ACHN (cell line): ENCODE data around the gene BUD13.
A peak's percentile ranks its signal among the peaks of the same experiment; 100 is the strongest.
"Not testable (repeated sequence)": the region's sequence is repeated elsewhere in the genome, so short reads cannot be mapped to it uniquely, and the experiment has no call there.

Experiments used
- DNase-seq: peaks from one replicate; pipeline ENCODE4 v3.0.0-alpha.2; 2015
- in situ Hi-C: cut with HindIII; loops from 2 replicates; pipeline ENCODE4 v1.10.0; 2017; ENCODE audit warnings: low sequenced_read_pairs, low pct_ligation_motif_present, low pct_unique_long_range_greater_than_20kb

Gene BUD13, protein sequence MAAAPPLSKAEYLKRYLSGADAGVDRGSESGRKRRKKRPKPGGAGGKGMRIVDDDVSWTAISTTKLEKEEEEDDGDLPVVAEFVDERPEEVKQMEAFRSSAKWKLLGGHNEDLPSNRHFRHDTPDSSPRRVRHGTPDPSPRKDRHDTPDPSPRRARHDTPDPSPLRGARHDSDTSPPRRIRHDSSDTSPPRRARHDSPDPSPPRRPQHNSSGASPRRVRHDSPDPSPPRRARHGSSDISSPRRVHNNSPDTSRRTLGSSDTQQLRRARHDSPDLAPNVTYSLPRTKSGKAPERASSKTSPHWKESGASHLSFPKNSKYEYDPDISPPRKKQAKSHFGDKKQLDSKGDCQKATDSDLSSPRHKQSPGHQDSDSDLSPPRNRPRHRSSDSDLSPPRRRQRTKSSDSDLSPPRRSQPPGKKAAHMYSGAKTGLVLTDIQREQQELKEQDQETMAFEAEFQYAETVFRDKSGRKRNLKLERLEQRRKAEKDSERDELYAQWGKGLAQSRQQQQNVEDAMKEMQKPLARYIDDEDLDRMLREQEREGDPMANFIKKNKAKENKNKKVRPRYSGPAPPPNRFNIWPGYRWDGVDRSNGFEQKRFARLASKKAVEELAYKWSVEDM

DNA sequence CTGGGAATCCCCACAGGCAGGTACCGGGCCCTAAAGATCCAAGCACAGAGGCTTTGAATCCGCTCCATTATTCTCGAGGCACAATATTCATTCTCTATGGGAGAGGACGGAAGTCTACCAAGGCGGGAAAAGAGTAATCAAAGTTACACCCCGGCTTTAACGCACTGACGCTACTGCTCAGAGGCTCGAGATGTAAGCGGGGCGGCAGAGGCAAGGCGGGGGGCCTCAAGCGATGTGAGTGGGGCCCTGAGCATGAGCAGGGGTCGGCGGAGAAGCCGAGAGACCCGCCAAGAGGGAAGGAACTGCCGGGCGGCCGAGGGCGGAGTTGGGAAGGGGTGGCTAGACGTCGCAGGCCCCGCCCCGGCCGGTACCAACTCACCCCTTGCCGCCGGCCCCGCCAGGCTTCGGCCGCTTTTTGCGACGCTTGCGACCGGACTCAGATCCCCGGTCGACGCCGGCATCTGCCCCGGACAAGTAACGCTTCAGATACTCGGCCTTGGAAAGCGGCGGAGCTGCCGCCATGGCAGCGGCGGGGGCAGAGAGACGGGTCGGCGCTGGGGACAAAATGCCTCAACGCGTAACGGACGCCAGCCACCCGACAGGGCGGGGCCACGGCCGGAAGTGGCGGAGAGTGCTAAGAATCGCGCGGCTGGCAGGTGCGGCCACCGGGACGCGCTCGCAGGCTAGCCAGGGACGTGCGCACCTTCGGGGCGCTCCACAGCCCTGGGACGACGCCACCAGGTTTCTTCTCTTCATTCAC, at the start of gene BUD13:
Gene BUD13 (minus strand): TSS at position 545 of the 760 bp plus-strand sequence. CDS start 23 bp downstream, at position 522.
- in situ Hi-C loops = no loop called here
- DNase-seq = peak; percentile 83

DNA sequence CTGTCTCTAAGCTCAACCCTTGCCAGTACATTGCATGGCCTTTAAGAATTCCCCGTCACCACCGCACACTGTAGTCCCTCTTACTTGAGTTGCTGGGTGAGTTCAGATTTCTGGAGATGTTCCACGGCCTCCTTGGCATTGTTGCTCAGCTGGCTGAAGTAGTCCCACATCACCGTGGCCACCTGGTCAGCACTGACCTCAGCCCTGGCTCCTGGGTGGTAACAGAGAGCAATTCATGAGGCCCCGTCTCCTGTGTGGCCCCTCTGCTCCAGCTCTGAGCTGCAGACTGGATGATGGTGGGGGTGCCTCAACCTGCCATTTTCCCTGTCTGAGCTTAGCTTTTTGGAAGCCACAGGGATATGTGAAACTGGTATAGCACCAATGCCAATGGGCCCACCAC, 49.8 kb upstream of the BUD13 start:
- in situ Hi-C loops = no loop called here
- DNase-seq = no peak

DNA sequence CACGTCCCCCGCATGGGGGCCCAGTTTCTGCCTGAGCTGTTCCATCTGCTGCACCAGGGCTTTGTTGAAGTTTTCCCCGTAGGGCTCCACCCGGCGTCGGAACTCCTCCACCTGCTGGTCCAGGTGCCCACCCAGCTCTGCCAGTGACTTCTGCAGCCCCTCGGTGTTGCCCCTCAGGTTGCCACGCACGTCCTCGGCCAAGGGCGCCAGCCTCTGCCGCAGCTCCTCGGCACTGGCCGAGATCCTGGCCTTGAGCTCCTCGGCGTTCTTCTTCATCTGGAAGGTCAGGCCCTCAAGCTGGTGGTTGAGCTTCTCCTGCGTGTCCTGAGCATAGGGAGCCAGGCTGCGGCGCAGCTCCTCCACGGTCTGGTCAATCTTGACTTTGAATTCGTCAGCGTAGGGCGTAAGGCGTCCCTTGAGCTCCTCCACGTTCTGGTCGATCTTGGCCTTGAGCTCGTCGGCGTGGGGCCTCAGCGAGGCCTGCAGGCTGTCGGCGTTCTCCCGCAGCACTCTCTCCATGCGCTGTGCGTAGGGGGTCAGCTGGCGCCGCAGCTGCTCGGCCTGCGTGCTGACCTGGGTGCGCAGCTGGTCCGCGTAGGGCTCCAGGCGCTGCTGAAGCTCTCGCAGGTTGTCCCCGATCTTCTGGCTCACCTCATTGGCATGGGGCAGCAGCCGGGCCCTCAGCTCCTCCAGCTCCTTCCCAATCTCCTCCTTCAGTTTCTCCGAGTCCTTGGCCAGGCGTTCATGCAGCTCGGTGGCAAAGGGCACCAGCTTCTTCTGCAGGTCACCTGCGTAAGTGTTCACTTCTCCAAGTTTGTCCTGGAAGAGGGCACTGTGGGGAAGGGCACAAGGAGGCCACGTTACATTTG, 48.5 kb upstream of the BUD13 start:
- no peak for DNase-seq
- in situ Hi-C loops = no loop called here

DNA sequence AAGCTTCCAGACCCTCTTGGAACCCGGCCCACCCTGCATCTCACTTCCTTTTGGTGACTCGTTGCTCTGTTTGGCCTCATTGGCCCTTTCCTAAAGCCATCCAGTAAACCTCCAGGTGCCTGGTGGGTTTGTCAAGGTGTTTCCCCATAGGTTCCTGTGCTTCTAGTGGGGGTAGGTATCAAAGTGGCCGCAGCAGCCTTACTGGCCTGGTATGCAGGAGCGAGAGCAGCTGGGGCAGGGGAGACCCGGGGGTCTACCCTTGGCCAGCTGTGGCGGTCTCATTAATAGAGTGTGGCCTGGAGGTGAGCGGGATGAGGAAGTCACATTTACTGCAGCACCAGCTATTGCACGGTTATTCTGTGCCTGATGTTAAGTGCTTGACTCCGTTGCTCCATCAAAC, 46.3 kb upstream of the BUD13 start:
- in situ Hi-C loops = no loop called here
- DNase-seq = no peak

DNA sequence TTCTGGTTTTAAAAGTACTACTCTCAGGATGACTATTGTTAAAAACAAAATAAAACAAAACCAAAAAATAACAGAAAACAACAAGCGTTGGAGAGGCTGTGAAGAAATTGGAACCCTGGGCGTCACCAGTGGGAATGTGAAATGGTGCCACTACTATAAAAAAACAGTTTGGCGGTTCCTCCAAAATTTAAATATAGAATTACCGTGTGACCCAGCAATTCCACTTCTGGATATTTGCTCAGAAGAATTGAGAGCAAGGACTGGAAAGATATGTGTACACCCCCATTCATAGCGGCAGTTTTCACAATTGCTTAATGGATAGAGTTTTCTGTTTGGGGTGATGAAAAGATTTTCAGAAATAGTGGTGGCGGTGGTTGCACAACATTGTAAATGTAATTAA, 41.7 kb upstream of the BUD13 start:
- no peak for DNase-seq
- in situ Hi-C loops = no loop called here

DNA sequence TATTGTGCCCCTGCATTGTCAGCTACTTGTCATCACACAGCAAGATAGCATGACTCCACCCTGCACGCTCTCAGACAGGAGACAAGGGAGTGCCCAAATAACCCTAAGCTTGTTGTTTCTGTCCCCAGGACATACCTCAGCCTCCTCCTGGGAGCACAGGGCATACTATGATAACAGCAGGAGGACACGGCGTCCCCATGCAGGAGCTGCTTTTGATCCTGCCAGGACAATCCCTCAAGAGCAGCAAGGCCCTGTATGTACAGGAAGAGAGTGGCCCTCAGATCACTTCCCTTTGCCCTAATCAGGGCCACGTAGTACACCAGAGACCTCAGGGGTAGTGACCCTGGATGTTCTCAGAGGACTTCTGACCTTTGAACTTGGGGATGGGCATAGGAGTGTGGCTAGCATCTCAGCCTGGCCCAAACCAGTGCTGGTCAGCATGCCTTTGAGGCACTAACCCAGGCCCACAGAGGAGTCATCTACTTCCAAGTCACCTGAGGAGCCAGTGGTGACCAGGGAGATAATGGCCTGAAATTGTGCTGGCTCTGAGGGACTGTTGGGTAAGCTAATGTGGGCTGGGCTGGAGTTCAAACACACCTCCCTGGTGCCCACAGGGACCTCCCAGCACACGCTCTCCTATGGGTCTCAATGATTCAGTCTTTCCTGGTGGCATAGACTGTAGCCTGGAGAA, 41.1 kb upstream of the BUD13 start:
- DNase-seq = no peak
- in situ Hi-C loops = no loop called here

DNA sequence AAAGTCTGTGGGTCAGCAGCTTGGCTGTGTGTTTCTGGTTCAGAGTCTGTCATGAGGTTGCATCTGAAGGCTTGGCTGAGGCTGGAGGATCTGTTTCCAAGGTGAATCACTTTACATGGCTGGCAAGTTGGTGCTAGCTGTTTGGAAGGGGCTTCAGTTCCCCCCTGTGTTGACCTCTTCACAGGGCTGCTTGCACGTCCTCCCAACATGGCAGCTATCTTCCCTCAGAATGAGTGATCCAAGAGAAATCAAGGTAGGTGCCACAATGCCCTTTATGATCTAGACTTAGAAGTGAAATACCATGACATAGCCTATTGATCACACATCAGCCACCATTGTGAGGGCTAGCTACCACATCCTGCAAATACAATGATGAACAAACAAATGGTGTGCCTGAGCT, 40.4 kb upstream of the BUD13 start:
- DNase-seq = no peak
- in situ Hi-C loops = no loop called here

DNA sequence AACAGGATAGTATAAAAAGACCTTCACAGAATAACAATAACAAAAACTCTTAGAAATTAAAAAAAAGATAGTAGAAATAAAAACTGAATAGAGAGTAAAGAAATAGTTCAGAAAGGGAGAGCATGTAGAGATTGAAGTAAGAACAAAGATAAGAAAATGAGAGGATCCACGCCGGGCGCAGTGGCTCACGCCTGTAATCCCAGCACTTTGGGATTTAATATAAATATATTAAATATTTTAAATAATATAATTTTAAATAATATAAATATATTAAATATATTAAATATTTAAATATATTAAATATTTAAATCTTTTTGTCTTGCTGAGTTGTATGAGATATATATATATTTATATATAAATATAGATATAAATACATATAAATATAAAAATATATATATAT, 39.3 kb upstream of the BUD13 start:
- DNase-seq = no peak
- in situ Hi-C loops = no loop called here

DNA sequence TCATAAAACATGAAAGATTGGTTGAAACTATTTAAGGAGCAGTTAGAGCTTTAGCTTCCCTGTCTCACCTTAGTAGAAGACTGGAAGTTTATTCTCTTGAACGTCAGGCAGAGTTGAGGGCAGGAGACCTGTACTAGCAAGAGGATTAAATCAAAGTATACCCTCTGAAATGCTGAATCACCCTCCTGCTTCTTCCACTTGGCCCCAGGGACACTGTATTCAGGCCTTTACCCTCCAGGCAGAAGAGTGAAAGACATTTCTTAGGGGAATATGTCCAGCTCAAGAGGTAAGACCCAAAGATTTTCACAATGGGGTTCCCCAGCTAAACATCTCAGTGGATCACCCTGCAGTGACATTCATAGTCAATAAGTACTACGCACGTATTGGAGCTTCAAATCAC, 38.4 kb upstream of the BUD13 start:
- no peak for DNase-seq
- in situ Hi-C loops = no loop called here

DNA sequence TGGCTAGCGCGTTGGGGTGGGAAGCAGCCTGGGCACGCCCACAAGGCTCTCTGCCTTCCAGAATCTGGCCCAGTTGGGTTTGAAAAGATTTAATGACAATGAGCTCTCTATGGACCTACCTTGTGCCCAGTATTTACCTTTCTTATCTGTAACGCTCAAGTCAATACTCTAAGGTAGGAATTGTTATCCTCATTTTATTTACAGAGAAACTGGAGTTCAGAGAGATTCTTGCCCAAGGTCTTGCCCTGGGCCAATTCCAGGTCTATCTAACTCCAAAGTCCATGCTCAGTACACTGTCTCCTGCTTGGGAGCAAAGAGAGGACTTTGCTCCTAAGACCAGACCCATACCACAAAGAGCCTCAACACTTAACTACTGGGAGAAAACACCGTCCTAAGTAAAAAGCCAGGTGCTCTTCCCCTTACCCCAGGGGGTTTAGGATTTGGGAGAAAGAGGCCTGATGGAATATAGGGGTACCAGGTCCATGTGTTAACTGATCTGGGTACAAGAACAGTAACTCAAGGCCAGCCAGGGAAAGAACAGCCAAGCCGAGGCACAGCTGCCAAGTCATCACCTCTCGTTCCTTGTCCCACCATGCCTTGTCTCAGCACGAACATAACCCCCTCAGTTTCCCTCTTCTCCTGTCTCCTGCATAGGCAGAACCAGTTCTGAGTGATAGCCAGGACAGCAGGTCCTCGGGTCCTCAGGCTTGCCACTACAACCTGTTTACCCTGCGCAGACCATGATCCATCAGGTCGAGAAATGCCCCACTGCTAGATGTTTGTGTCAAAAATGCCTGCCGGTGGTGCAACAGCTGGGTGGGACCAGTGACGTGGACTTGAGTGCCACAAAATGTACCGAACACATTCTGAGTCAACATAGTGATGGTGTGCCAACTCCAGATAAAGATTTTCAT, 35.7 kb upstream of the BUD13 start:
- in situ Hi-C loops = no loop called here
- DNase-seq = no peak

DNA sequence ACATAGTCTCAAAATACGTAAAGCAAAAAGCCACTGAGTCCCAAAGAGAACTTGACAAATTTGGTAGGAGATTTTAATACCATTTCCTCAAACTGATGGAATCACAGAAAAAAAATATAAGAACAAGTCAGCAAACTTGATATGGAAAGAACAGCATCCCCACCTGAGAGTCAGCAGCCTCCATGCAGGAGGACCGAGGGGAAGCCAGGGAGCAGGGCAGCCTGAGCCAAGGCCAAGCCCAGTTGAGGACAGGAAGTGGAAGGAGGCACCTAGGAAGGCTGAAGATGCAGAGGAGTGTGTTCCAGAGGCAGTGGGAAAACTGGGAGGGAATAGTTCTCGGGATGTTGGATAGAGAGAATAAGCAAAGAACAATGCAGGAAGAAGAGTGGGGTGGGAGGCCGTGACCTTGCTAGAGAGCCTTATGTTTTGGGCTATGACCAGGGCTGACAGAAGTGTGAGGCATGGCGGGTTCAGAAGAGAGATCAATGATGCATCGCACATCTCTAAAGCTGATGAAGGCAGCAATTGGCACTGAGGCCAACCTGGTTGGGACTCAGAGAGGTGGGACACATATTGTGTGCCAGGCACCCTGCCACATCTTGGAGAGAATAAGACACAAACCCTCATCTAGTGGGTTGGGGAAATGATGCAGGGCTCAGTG, 34.9 kb upstream of the BUD13 start:
- in situ Hi-C loops = no loop called here
- no peak for DNase-seq

DNA sequence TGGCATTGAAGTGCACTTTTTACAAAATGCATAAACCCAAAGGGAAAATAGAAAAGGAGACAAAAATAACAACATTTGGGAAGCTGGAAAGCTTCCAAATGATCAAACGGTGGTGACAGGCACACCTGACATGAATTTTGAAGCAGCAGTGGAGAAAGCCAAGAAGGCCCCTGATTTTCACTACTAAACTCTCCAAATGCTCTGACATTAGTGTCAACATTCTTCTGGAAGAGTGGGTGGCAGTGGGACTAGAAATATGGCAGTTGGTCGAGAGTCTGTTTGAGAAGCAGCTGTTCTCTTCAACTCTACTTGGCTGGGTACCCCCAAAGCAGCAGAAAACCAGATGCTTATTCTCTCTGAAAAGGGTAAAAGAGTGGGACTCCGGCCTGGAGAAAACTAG, 31.2 kb upstream of the BUD13 start:
- in situ Hi-C loops = no loop called here

DNA sequence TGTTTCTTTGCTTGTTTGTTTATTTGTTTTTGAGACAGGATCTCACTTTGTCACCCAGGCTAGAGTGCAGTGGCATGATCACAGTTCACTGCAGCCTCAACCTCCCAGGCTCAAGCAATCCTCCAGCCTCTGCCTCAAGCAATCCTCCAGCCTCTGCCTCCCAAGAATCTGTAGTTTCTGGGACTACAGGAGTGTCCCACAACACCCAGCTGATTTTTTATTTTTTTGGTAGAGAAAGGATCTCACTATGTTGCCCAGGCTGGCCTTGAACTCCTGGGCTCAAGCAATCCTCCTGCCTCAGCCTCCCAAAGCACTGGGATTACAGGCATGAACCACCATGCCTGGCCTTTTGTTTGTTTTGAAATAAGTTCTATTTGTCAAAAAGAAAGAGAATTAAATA, 28.9 kb upstream of the BUD13 start:
- in situ Hi-C loops, DNase-seq: not testable (repeated sequence)

More for the DNA sequence above, 31.2 kb upstream of the BUD13 start:
- DNase-seq = no peak

DNA sequence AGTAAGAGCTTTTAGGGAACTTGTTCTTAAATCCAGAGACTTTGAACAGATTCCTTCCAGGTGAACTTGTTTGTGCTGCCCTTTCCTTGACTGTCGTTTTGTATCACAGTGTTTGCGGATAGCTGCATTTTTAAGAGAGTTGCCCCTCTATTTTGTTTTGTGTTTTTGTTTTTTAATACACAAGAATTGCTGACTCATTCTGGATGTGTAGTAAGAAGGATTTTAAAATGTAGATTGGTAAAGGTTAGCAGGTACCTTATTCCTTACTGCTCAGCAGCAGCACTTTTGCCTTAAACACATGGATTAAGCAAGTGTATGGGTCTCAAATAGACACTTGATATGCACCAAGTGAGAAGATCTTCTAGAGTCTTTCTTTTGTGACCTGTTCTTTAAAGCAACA, 27.8 kb upstream of the BUD13 start:
- in situ Hi-C loops = no loop called here
- DNase-seq = no peak

DNA sequence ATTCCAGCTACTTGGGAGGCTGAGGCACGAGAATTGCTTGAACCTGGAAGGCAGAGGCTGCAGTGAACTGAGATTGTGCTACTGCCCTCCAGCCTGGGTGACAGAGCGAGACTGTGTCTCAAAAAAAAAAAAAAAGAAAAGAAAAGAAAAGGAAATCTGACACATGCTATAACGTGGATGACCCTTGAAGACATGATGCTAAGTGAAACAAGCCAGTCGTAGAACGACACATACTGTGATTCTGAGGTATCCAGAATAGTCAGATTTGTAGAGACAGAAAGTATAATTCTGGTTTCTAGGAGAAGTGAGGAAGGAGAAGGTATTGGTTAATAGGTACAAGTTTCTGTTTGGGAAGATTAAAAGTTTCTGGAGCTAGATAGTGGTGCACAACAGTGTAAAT, 25.6 kb upstream of the BUD13 start:
- in situ Hi-C loops = no loop called here
- no peak for DNase-seq

DNA sequence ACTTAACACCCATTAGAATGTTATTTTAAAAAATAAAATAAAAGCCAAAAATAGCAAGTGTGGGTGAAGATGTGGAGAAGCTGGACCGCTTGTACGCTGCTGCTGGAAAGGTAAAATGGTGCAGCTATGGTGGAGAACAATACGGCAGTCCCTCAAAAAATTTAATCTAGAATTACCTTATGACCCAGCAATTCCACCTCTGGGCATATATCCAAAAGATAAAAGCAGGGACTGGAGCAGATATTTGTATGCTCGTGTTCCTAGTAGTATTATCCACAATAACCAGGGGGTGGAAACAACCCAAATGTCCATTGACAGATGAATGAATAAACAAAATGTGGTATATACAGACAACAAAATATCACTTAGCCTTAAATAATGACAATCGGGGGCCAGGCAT, 25.0 kb upstream of the BUD13 start:
- in situ Hi-C loops = no loop called here

DNA sequence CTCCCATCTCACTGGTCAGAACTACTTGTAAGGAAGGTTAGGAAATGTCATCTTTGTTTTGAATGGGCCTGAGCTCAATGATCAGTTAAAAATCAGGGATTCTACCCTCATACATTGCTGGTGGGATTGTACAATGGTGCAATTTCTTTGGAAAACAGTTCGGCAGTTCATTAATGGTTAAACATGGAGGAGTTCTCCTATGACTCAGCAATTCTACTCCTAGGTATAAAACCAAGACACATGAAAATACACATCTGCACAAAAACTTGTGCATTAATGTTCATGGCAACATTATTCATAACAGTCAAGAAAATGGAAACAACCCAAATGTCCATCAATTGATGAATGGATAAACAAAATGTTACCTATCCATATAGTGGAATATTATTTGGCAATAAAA, 23.8 kb upstream of the BUD13 start:
- in situ Hi-C loops = no loop called here

More for the DNA sequence above, 25.0 kb upstream of the BUD13 start:
- DNase-seq = no peak

More for the DNA sequence above, 23.8 kb upstream of the BUD13 start:
- DNase-seq = no peak
